C4-2B (cell line): ENCODE results near the gene GPR146.
"Not testable (repeated sequence)": the region's sequence is repeated elsewhere in the genome, so short reads cannot be mapped to it uniquely, and the experiment has no call there.

Experiments used
- CTCF ChIP-seq: fragments of 450-650 bp; conservative IDR thresholded peaks from 2 replicates; pipeline ENCODE4 v1.5.1; 2017; ENCODE audit warnings: mild to moderate bottlenecking
- ZFX ChIP-seq: fragments of 450-650 bp; IDR thresholded peaks from 2 replicates; pipeline ENCODE4 v1.6.1; 2017

GRCh38 chr7:1040233-1040632 lies 4.1 kb upstream of the GPR146 start:
- not testable (repeated sequence) for TF ChIP-seq CTCF, ZFX
